Fibroblast of lung (primary cell): ENCODE data around the gene STX1B. TPM values are rescaled to one million over a fixed set of nuclear protein-coding genes. Genes with fewer than 3 reads are reported as not detected.
"Not testable (repeated sequence)": the region's sequence is repeated elsewhere in the genome, so short reads cannot be mapped to it uniquely, and the experiment has no call there.

Source experiments
- DNase-seq, 2 donors: peaks; one replicate each; pipeline versions ENCODE4 v3.0.0 to v3.0.0-alpha.2; 2010; ENCODE audit warnings: low read depth in 2 of 2
- H2AFZ ChIP-seq: 2 replicates; pipeline ENCODE4 v1.5.1; 2012; ENCODE audit warnings: low read length, control low read depth, inconsistent platforms
- H3K27ac ChIP-seq: 2 replicates; pipeline ENCODE4 v1.5.1; 2011; ENCODE audit warnings: low read length, control low read depth; ENCODE audit not compliant: insufficient read depth
- H3K27me3 ChIP-seq: 2 replicates; pipeline ENCODE4 v1.5.1; 2011; ENCODE audit warnings: mild to moderate bottlenecking, low read length; ENCODE audit not compliant: control insufficient read depth, insufficient read depth
- H3K36me3 ChIP-seq: 2 replicates; pipeline ENCODE4 v1.5.1; 2011; ENCODE audit warnings: low read length; ENCODE audit not compliant: control insufficient read depth, insufficient read depth
- H3K4me1 ChIP-seq: 2 replicates; pipeline ENCODE4 v1.5.1; 2011; ENCODE audit warnings: low read length; ENCODE audit not compliant: control insufficient read depth, insufficient read depth; ENCODE audit errors: extremely low read depth
- H3K4me2 ChIP-seq: 2 replicates; pipeline ENCODE4 v1.5.1; 2011; ENCODE audit warnings: low read length, control low read depth; ENCODE audit not compliant: insufficient read depth; ENCODE audit errors: extremely low read depth
- H3K4me3 ChIP-seq, 4 experiments: fragments of 200-600 bp in 1 of 4; sonication (generic) in 1 of 4; replicated peaks in 1 of 4; 2 replicates each; pipeline ENCODE4 v1.5.1; 2011 to 2016; ENCODE audit warnings: low read length in 4 of 4, low read depth in 3 of 4, mild to moderate bottlenecking in 3 of 4, control low read depth in 2 of 4, inconsistent platforms in 1 of 4, mixed read lengths in 1 of 4; ENCODE audit not compliant: insufficient read depth in 1 of 4; ENCODE audit errors: control extremely low read depth in 1 of 4
- H3K79me2 ChIP-seq: 2 replicates; pipeline ENCODE4 v1.5.1; 2012; ENCODE audit warnings: mild to moderate bottlenecking, low read length, inconsistent platforms; ENCODE audit not compliant: control insufficient read depth, insufficient read depth
- H3K9ac ChIP-seq: 2 replicates; pipeline ENCODE4 v1.5.1; 2011; ENCODE audit warnings: mild to moderate bottlenecking, low read length, control low read depth; ENCODE audit not compliant: insufficient read depth
- H3K9me3 ChIP-seq: 2 replicates; pipeline ENCODE4 v1.5.1; 2012; ENCODE audit warnings: low read depth, low read length; ENCODE audit not compliant: control insufficient read depth, insufficient read depth
- H4K20me1 ChIP-seq: 2 replicates; pipeline ENCODE4 v1.5.1; 2011; ENCODE audit warnings: low read length; ENCODE audit not compliant: control insufficient read depth, insufficient read depth; ENCODE audit errors: extremely low read depth
- EZH2 ChIP-seq: IDR thresholded peaks from 2 replicates; pipeline ENCODE4 v1.5.1; 2012; ENCODE audit warnings: low read length, control low read depth, mild to moderate bottlenecking; ENCODE audit errors: missing control alignments
- polyA plus RNA-seq, 2 donors: library from polyadenylated mRNA; depleted of rRNA in 1 of 2; stranded (reverse) in 1 of 2; unstranded in 1 of 2; fragments of >200 nt; gene quantifications; 2 replicates each; pipeline ENCODE4 v1.2.1, GENCODE V29; 2011 to 2012; ENCODE audit warnings: missing spikeins in 1 of 2
- total RNA-seq: library from RNA; depleted of rRNA; stranded (reverse); fragments of >200 nt; gene quantifications from 2 replicates; pipeline ENCODE4 v1.2.1, GENCODE V29; 2014
- TF ChIP-seq, protein P1 (sequence below), 2 donors: IDR thresholded peaks in 1 of 2; conservative IDR thresholded peaks in 1 of 2; 1 replicate in 1 of 2; 2 replicates in 1 of 2; pipeline ENCODE4 v1.5.1; 2011 to 2012; ENCODE audit warnings: low read length in 2 of 2, control low read depth in 1 of 2, inconsistent platforms in 1 of 2, low read depth in 1 of 2, mild to moderate bottlenecking in 1 of 2

The STX1B gene
- total and polyA plus RNA-seq, 2 donors (not counting 1 experiment from before 2014, with no cell fraction given): 1.3 to 2.1 TPM

GRCh38 chr16:31023252-31023602 lies 12.8 kb upstream of the STX1B start:
- H2AFZ ChIP-seq: no peak overlapping the region
- no peaks in the 10 kb centered on the region for H3K9me3 ChIP-seq
- no peak overlapping the region for H3K9ac ChIP-seq
- no peaks in the 10 kb centered on the region for H3K79me2 ChIP-seq
- no peaks in the 10 kb centered on the region for H3K4me1 ChIP-seq
- DNase-seq: no peak
- H4K20me1 ChIP-seq: no peaks in the 10 kb centered on the region
- no peaks in the 10 kb centered on the region for H3K36me3 ChIP-seq
- H3K4me3 ChIP-seq: no peak overlapping the region
- no peaks in the 10 kb centered on the region for H3K27me3 ChIP-seq
- TF ChIP-seq, protein P1, sequence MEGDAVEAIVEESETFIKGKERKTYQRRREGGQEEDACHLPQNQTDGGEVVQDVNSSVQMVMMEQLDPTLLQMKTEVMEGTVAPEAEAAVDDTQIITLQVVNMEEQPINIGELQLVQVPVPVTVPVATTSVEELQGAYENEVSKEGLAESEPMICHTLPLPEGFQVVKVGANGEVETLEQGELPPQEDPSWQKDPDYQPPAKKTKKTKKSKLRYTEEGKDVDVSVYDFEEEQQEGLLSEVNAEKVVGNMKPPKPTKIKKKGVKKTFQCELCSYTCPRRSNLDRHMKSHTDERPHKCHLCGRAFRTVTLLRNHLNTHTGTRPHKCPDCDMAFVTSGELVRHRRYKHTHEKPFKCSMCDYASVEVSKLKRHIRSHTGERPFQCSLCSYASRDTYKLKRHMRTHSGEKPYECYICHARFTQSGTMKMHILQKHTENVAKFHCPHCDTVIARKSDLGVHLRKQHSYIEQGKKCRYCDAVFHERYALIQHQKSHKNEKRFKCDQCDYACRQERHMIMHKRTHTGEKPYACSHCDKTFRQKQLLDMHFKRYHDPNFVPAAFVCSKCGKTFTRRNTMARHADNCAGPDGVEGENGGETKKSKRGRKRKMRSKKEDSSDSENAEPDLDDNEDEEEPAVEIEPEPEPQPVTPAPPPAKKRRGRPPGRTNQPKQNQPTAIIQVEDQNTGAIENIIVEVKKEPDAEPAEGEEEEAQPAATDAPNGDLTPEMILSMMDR (conservative IDR thresholded peaks at IDR 0.05 in 1 of 2, IDR thresholded peaks at IDR 0.05 in 1 of 2; ENCODE audit: low read depth in 1 of 2, low read length in 2 of 2): no peak
- TF ChIP-seq EZH2: no peak
- H3K27ac ChIP-seq: no peak overlapping the region
- no peak overlapping the region for H3K4me2 ChIP-seq

DNA sequence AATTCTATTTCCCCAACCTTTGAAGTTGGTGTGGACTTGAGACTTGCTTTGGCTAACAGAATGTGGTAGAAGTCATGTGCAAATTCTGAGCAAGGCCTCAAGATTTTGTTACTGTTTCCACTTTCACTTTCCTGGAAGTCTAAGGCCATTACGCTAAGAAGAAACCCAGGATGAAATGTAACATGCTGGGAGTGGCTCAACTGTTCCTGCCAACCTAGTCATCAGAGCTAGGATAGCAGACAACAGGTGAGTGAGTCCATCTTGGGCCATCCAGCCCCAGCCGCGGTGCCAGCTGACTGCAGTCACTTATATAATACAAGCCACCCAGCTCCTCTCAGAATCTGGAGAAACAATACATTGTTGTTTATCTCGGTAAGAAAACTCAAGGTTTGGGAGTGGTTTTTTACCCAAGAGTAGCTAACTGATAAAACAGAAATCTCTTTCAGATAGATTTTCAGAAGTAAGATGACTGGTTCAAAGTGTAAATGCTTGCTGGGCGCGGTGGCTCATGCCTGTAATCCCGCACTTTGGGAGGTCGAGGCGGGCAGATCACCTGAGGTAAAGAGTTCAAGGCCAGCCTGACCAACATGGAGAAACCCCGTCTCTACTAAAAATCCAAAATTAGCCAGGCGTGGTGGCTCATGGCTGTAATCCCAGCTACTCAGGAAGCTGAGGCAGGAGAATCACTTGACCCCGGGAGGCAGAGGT lies 12.3 kb upstream of the STX1B start:
- Histone ChIP-seq H3K27ac (no peak overlapping the region), H3K36me3 (no peaks in the 10 kb centered on the region), H2AFZ (no peak overlapping the region), H3K4me2 (no peak overlapping the region), H3K4me3 (no peak overlapping the region), H3K9ac (no peak overlapping the region), H3K4me1 (no peaks in the 10 kb centered on the region), H4K20me1 (no peaks in the 10 kb centered on the region), H3K9me3 (no peaks in the 10 kb centered on the region), H3K27me3 (no peaks in the 10 kb centered on the region), H3K79me2 (no peaks in the 10 kb centered on the region)
- no peak for DNase-seq
- TF ChIP-seq, protein P1 (conservative IDR thresholded peaks at IDR 0.05 in 1 of 2, IDR thresholded peaks at IDR 0.05 in 1 of 2; ENCODE audit: low read depth in 1 of 2, low read length in 2 of 2): no peak
- no peak for TF ChIP-seq EZH2

GRCh38 chr16:31020536-31020935 lies 10.1 kb upstream of the STX1B start:
- Histone ChIP-seq H3K9me3 (no peaks in the 10 kb centered on the region), H3K27ac (no peak overlapping the region), H3K36me3 (no peaks in the 10 kb centered on the region), H3K79me2 (no peaks in the 10 kb centered on the region), H3K27me3 (no peaks in the 10 kb centered on the region), H3K9ac (no peak overlapping the region), H3K4me3 (no peak overlapping the region), H3K4me2 (no peak overlapping the region), H3K4me1 (no peaks in the 10 kb centered on the region), H2AFZ (no peak overlapping the region), H4K20me1 (no peaks in the 10 kb centered on the region)
- TF ChIP-seq, protein P1 (conservative IDR thresholded peaks at IDR 0.05 in 1 of 2, IDR thresholded peaks at IDR 0.05 in 1 of 2; ENCODE audit: low read depth in 1 of 2, low read length in 2 of 2): no peak
- TF ChIP-seq EZH2: no peak
- DNase-seq: no peak

GRCh38 chr16:31017756-31018155 lies 7.3 kb upstream of the STX1B start:
- not testable (repeated sequence) for H3K27me3 ChIP-seq, H3K4me1 ChIP-seq, H3K4me2 ChIP-seq, H3K27ac ChIP-seq, H3K36me3 ChIP-seq, H4K20me1 ChIP-seq, H3K9ac ChIP-seq, H3K9me3 ChIP-seq, DNase-seq, H2AFZ ChIP-seq, H3K79me2 ChIP-seq, H3K4me3 ChIP-seq
